ENCODE results near the gene FHIP2A.

- TF ChIP-seq CTCF (tag by site-specific recombination; IDR thresholded peaks at IDR 0.05) = no peak
- TF ChIP-seq TCF7L2 (IDR thresholded peaks at IDR 0.05; ENCODE audit: borderline replicate concordance, low read depth, low read length) = no peak
- no peak for TF ChIP-seq OVOL3 (tag by site-specific recombination; IDR thresholded peaks at IDR 0.05)
- no peak for TF ChIP-seq ZNF596 (tag by site-specific recombination; IDR thresholded peaks at IDR 0.05)
- TF ChIP-seq TRIM28 (IDR thresholded peaks at IDR 0.05; ENCODE audit: borderline replicate concordance, low read length) = no peak
- no peak for TF ChIP-seq ZNF302 (tag by site-specific recombination; IDR thresholded peaks at IDR 0.05; ENCODE audit: low read depth)
- TF ChIP-seq ZNF133 (tag by site-specific recombination; IDR thresholded peaks at IDR 0.05) = no peak
- TF ChIP-seq ZNF629 (tag by site-specific recombination; IDR thresholded peaks at IDR 0.05) = no peak
- no peak for TF ChIP-seq ZNF776 (tag by site-specific recombination; IDR thresholded peaks at IDR 0.05; ENCODE audit: borderline replicate concordance)
- TF ChIP-seq SALL2 (tag by site-specific recombination; IDR thresholded peaks at IDR 0.05; ENCODE audit: borderline replicate concordance) = no peak
Observed at GRCh38 chr10:114851336-114851735, 29.8 kb downstream of the FHIP2A start.

Data from HEK293 (cell line).